TTC549 (cell line): ENCODE data around the gene GNAZ.
"Not testable (repeated sequence)": the region's sequence is repeated elsewhere in the genome, so short reads cannot be mapped to it uniquely, and the experiment has no call there.

ENCODE experiments used
- FAIRE-seq: peaks from 2 replicates; lab custom pipeline; 2012; peaks lifted over from hg19 to GRCh38; lab: Jason Lieb, UNC

GNAZ gene

GRCh38 chr22:23070418-23071229 lies at the start of gene GNAZ:
Gene GNAZ (plus strand): TSS chr22:23070519. CDS start chr22:23095696, 25,177 bp downstream.
- no peak for FAIRE-seq

GRCh38 chr22:23020659-23021293 lies 49.5 kb upstream of the GNAZ start:
- FAIRE-seq, result no peak

GRCh38 chr22:23021660-23022353 lies 48.5 kb upstream of the GNAZ start:
- FAIRE-seq, result not testable (repeated sequence)

GRCh38 chr22:23023294-23023693 lies 47.0 kb upstream of the GNAZ start:
- FAIRE-seq, result no peak

GRCh38 chr22:23026777-23027176 lies 43.5 kb upstream of the GNAZ start:
- FAIRE-seq, result no peak

DNA sequence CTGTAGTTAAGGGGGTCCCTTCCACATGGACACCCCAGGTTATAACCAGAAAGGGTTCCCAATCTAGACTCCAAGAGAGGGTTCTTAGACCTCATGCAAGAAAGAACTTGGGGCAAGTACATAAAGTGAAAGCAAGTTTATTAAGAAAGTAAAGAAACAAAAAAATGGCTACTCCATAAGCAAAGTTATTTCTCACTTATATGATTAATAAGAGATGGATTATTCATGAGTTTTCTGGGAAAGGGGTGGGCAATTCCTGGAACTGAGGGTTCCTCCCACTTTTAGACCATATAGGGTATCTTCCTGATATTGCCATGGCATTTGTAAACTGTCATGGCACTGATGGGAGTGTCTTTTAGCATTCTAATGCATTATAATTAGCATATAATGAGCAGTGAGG lies 42.5 kb upstream of the GNAZ start:
- FAIRE-seq, result not testable (repeated sequence)

DNA sequence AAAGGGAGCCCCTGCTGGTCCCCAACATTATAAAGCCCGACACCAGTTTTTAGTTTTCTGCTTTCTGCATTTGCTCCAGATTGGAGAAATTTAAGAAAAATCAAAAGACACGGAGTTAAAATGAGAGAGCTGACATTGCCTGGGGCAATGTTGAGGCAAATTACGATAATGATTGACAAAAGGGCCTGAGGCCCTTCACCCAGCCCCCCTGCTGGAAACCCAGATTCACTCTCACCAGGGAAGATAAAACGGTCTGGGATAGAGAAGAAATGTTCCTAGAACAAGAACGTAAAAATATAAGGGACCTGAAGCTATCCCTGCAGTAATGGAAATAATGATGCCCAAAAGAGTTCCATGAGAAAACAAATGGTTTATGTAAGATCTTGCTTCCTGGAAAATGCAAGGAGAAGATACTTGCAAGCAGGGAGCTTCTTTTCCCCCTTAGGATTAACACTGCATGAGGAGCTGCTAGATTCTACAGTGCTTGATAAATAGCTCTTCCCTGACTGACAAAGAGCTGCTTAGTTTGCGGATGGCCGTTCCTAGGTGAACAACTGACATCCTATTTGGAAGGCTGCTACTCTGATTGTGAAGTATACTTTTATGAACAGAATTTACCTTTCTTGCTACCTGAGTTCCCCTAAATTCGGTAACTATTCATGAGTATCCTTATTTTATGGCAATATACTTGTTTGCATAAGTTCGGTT lies 40.6 kb upstream of the GNAZ start:
- FAIRE-seq, result no peak

GRCh38 chr22:23031381-23031780 lies 38.9 kb upstream of the GNAZ start:
- FAIRE-seq, result no peak

GRCh38 chr22:23031786-23032185 lies 38.5 kb upstream of the GNAZ start:
- FAIRE-seq, result no peak

DNA sequence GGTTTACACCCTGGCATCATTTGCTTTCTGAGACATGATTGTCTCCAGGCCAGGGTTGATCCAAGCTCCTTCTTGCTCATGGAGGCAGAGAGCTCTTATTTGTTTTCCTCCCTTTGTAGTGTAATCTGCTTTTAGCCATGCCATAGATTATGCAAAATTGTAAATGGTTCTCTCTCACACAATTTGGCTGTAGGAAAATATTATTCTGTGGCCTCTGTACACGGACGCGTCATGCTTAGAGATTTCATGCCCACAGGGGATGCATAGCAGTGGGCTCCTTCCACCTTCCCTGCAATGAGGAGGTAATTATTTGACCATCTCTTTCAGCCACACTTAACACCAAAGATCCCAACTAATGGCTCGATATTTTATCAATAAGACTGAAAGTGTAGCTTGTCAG lies 37.7 kb upstream of the GNAZ start:
- no peak for FAIRE-seq

- no peak for FAIRE-seq
Measured at GRCh38 chr22:23033116-23033905, 37.0 kb upstream of the GNAZ start.

- FAIRE-seq, result no peak
Measured at GRCh38 chr22:23034621-23035556, 35.4 kb upstream of the GNAZ start.

GRCh38 chr22:23035557-23036277 lies 34.6 kb upstream of the GNAZ start:
- no peak for FAIRE-seq

DNA sequence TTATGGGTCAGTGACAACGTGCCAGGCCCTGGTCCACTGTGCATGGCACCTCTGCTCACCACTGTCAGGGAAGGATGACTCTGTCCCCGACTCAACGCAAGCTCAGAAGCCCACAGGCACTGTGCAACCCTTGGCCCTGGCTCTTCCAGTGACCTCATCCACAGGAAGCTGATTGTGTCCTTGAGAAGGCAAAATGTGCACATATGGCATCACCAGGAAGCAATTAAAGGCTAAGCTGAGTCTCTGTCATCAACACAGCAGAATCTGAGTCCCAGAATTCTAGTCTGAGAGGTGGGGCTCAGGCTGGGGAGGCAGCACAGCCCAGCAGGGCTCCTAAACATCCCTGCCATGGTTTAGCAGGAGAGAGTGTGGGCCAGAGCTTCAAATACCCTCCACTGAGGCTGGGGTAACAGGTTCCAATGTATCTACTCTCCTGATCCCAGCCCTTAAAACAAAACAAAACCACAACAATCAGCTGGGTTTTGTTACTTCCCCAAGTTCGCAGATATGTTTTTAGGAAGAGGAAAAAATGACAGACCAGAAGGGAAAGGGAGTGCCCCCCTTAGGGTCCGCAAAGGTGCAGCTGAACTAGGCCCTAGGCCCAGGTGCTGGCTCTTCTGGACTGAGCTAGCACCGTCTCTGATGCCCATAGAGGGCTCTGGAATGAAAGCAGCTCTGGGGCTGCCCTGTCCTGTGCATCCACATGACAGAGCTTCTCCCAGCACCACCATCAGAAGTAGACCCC lies 33.5 kb upstream of the GNAZ start:
- no peak for FAIRE-seq

GRCh38 chr22:23037429-23038333 lies 32.6 kb upstream of the GNAZ start:
- no peak for FAIRE-seq

- FAIRE-seq, result no peak
Measured at GRCh38 chr22:23038334-23038642, 32.0 kb upstream of the GNAZ start.

DNA sequence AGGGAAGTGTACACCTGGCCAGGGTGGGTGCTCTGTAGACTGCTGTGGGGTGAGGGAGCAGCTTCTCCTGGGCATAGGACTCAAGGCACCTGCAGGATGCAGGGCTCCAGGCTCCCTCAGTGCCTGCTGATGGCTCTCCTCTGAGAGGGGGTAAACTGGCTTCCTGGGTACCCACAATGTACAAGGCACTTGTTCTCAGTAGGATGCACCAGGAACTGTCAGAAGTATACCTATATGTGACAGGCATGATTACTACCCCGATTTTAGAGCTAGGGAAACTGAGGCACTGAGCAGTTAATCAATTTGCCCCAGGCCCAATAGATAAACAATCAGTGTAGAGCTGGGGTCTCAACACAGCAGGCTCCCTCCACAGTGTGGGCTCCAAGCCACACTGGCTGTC lies 31.4 kb upstream of the GNAZ start:
- FAIRE-seq, result no peak

- no peak for FAIRE-seq
Measured at GRCh38 chr22:23042179-23042578, 28.1 kb upstream of the GNAZ start.
